SU-DHL-6 (cell line): ENCODE results near the gene CDH1.

ENCODE experiments used
- H2AFZ ChIP-seq: fragments of 200-600 bp; sonication (generic); 2 replicates; pipeline ENCODE4 v1.6.1; 2014; ENCODE audit warnings: low read depth, mild to moderate bottlenecking, moderate library complexity, mixed read lengths, antibody characterized with exemption, low read length; ENCODE audit not compliant: severe bottlenecking
- H3F3A ChIP-seq: fragments of 200-600 bp; shearing (Covaris generic); 2 replicates; pipeline ENCODE4 v1.6.0; 2016; ENCODE audit warnings: antibody characterized with exemption, mild to moderate bottlenecking; ENCODE audit not compliant: insufficient read depth
- H3K27ac ChIP-seq: fragments of 200-600 bp; sonication (generic); 2 replicates; pipeline ENCODE4 v1.5.1; 2016; ENCODE audit warnings: low read depth, mild to moderate bottlenecking, low read length, moderate library complexity, mixed read lengths
- H3K27me3 ChIP-seq: fragments of 200-600 bp; sonication (generic), shearing (Covaris generic); 2 replicates; pipeline ENCODE4 v1.6.0; 2014; ENCODE audit warnings: mild to moderate bottlenecking, low read length
- H3K36me3 ChIP-seq: fragments of 200-600 bp; sonication (generic); 2 replicates; pipeline ENCODE4 v1.6.1; 2014; ENCODE audit warnings: mild to moderate bottlenecking, low read length, mixed read lengths
- H3K4me2 ChIP-seq: fragments of 300-600, 200-600 bp; shearing (Covaris generic), sonication (generic); 2 replicates; pipeline ENCODE4 v1.6.0; 2014; ENCODE audit warnings: low read length, low read depth, mild to moderate bottlenecking; ENCODE audit not compliant: poor library complexity, severe bottlenecking
- H3K4me3 ChIP-seq: fragments of 200-600 bp; sonication (generic); 2 replicates; pipeline ENCODE4 v1.5.1; 2014; ENCODE audit warnings: antibody characterized with exemption, low read length, mild to moderate bottlenecking, mixed read lengths; ENCODE audit not compliant: insufficient read depth, poor library complexity, severe bottlenecking
- H3K79me2 ChIP-seq: fragments of 200-600 bp; sonication (generic); 2 replicates; pipeline ENCODE4 v1.6.1; 2014; ENCODE audit warnings: mild to moderate bottlenecking, low read length, moderate library complexity; ENCODE audit not compliant: insufficient read depth
- H3K9ac ChIP-seq: fragments of 200-600 bp; sonication (generic); 2 replicates; pipeline ENCODE4 v1.7.0; 2014; ENCODE audit warnings: mild to moderate bottlenecking, low read length
- H3K9me2 ChIP-seq: fragments of 200-600 bp; sonication (generic); replicated peaks from 2 replicates; pipeline ENCODE4 v1.6.1; 2014; ENCODE audit warnings: low read length; ENCODE audit not compliant: insufficient read depth
- H3K9me3 ChIP-seq: fragments of 200-600 bp; sonication (generic); 2 replicates; pipeline ENCODE4 v1.6.1; 2014; ENCODE audit warnings: low read length, mixed read lengths; ENCODE audit not compliant: insufficient read depth
- H4K20me1 ChIP-seq: fragments of 200-600 bp; sonication (generic); 2 replicates; pipeline ENCODE4 v1.6.1; 2014; ENCODE audit warnings: low read depth, mild to moderate bottlenecking, antibody characterized with exemption, low read length, moderate library complexity, mixed read lengths
- CTCF ChIP-seq: fragments of 200-600 bp; sonication (generic); IDR thresholded peaks from one replicate; pipeline ENCODE4 v1.5.1; 2017; ENCODE audit warnings: antibody characterized with exemption, mild to moderate bottlenecking, low read length, moderate library complexity; ENCODE audit not compliant: insufficient read depth, poor library complexity, severe bottlenecking
- EZH2phosphoT487 ChIP-seq: fragments of 200-600 bp; sonication (generic), shearing (Covaris generic); conservative IDR thresholded peaks from 2 replicates; pipeline ENCODE4 v1.6.1; 2018; ENCODE audit warnings: mild to moderate bottlenecking, antibody characterized with exemption, low read length, moderate library complexity, mixed read lengths

Gene CDH1

GRCh38 chr16:68790130-68790761 is 53.2 kb downstream of the CDH1 start:
- Histone ChIP-seq H3K9me3 (no peaks in the 10 kb centered on the region), H3K27ac (no peak overlapping the region), H3K79me2 (no peaks in the 10 kb centered on the region), H3K4me3 (no peak overlapping the region), H3K4me2 (no peak overlapping the region), H3K27me3 (no peaks in the 10 kb centered on the region), H3K9me2 (no peaks in the 10 kb centered on the region), H2AFZ (no peak overlapping the region), H3K9ac (no peak overlapping the region), H3F3A (no peaks in the 10 kb centered on the region), H4K20me1 (no peaks in the 10 kb centered on the region), H3K36me3 (no peaks in the 10 kb centered on the region)
- TF ChIP-seq CTCF = no peak

- H3K27ac ChIP-seq = no peak overlapping the region
- H3K9ac ChIP-seq = no peak overlapping the region
- no peak overlapping the region for H3K4me3 ChIP-seq
Measured at GRCh38 chr16:68790944-68791343, 53.9 kb downstream of the CDH1 start.

GRCh38 chr16:68792465-68793324 is 55.6 kb downstream of the CDH1 start:
- Histone ChIP-seq H3K79me2 (no peaks in the 10 kb centered on the region), H3K36me3 (no peaks in the 10 kb centered on the region)

More at GRCh38 chr16:68790944-68791343, 53.9 kb downstream of the CDH1 start:
- no peaks in the 10 kb centered on the region for H3F3A ChIP-seq
- H2AFZ ChIP-seq = no peak overlapping the region
- H3K27me3 ChIP-seq = no peaks in the 10 kb centered on the region
- TF ChIP-seq CTCF (no peak), EZH2phosphoT487 (no peak)
- no peaks in the 10 kb centered on the region for H4K20me1 ChIP-seq
- no peaks in the 10 kb centered on the region for H3K36me3 ChIP-seq
- H3K9me2 ChIP-seq = no peaks in the 10 kb centered on the region
- H3K9me3 ChIP-seq = no peaks in the 10 kb centered on the region
- no peak overlapping the region for H3K4me2 ChIP-seq
- H3K79me2 ChIP-seq = no peaks in the 10 kb centered on the region

More at GRCh38 chr16:68792465-68793324, 55.6 kb downstream of the CDH1 start:
- no peaks in the 10 kb centered on the region for H3K9me3 ChIP-seq
- no peak overlapping the region for H3K4me2 ChIP-seq
- H2AFZ ChIP-seq = no peak overlapping the region
- no peak overlapping the region for H3K9ac ChIP-seq
- no peaks in the 10 kb centered on the region for H3K27me3 ChIP-seq
- no peak overlapping the region for H3K27ac ChIP-seq
- H3K4me3 ChIP-seq = no peak overlapping the region
- no peaks in the 10 kb centered on the region for H4K20me1 ChIP-seq
- no peaks in the 10 kb centered on the region for H3F3A ChIP-seq
- TF ChIP-seq CTCF = no peak
- no peak for TF ChIP-seq EZH2phosphoT487
- H3K9me2 ChIP-seq = no peaks in the 10 kb centered on the region
